CD4-positive, alpha-beta T cell treated with Interleukin-6 at 100 ng/mL for 8 hours (primary cell): Measurements from ENCODE around the gene NUAK2.
A peak's percentile ranks its signal among the peaks of the same experiment; 100 is the strongest.

ENCODE experiments used
- DNase-seq: peaks from one replicate; pipeline ENCODE4 v3.0.0-alpha.2; 2020; ENCODE audit warnings: mixed read lengths, low spot score

NUAK2 gene

GRCh38 chr1:205255941-205256780, 65.4 kb downstream of the NUAK2 start:
- DNase-seq: peak; percentile 76
